Measurements from ENCODE around the gene MST1. TPM values are rescaled to one million over a fixed set of nuclear protein-coding genes. Genes with fewer than 3 reads are reported as not detected.

The MST1 gene
- total RNA-seq, 2 experiments from 2014 or later = 8.1 to 8.2 TPM

GRCh38 chr3:49723628-49724551 lies 34.6 kb upstream of the MST1 start, which contains the start of gene GMPPB:
GMPPB (minus strand) TSS chr3:49723951; CDS start chr3:49723726, 225 bp downstream.
- POLR2A ChIA-PET = interaction anchor here (1.0 to 1.5 kb wide), 6 partner anchors 9 to 613 kb away, joined by 3 to 9 read pairs (median 4); partner anchors contain the start of gene UBA7
- H3K4me1 Mint-ChIP-seq (ENCODE audit: low read depth) = peaks cover 29% of the 10 kb centered on the region
- CTCF ChIA-PET = interaction anchor here (0.9 to 1.1 kb wide), 4 partner anchors 20 to 184 kb away, joined by 3 to 4 read pairs (median 3); partner anchors contain the start of gene INKA1
- H3K27ac Mint-ChIP-seq = peak within 1 kb of the TSS; percentile 98
- H3K4me3 Mint-ChIP-seq = peak within 1 kb of the TSS; percentile 96
- intact Hi-C loops (cut with micrococcal nuclease) = loop anchor here (2.0 kb wide), 2 partner anchors 49 to 63 kb away; partner anchors contain the start of genes APEH and IP6K1
- peaks cover 26% of the 10 kb centered on the region for H3K36me3 Mint-ChIP-seq
- peak; percentile 97 for DNase-seq
- no peaks in the 10 kb centered on the region for H3K9me3 Mint-ChIP-seq
- no peaks in the 10 kb centered on the region for H3K27me3 Mint-ChIP-seq

- H3K4me3 Mint-ChIP-seq = peak overlapping the region; percentile 96
- ChIA-PET CTCF (interaction anchor here (0.9 to 1.5 kb wide), 3 partner anchors 80 to 184 kb away, joined by 3 to 4 read pairs (median 3); partner anchors contain the start of gene INKA1), POLR2A (interaction anchor here (0.6 to 1.3 kb wide), 4 partner anchors 9 to 613 kb away, joined by 3 to 9 read pairs (median 4); no protein-coding TSS in a partner anchor)
- H3K36me3 Mint-ChIP-seq = peaks cover 29% of the 10 kb centered on the region
- peak; percentile 77 for DNase-seq
- H3K27me3 Mint-ChIP-seq = no peaks in the 10 kb centered on the region
- intact Hi-C loops (cut with micrococcal nuclease) = no loop called here
- peaks cover 35% of the 10 kb centered on the region for H3K4me1 Mint-ChIP-seq (ENCODE audit: low read depth)
- no peaks in the 10 kb centered on the region for H3K9me3 Mint-ChIP-seq
- peak overlapping the region; percentile 98 for H3K27ac Mint-ChIP-seq
These were observed 34.0 kb upstream of the MST1 start for GRCh38 chr3:49723296-49723627.

GRCh38 chr3:49722896-49723295 lies 33.6 kb upstream of the MST1 start:
- POLR2A ChIA-PET = interaction anchor here (0.6 to 1.1 kb wide), 3 partner anchors 11 to 614 kb away, joined by 3 to 5 read pairs (median 3); no protein-coding TSS in a partner anchor
- no peak for DNase-seq
- peaks cover 27% of the 10 kb centered on the region for H3K36me3 Mint-ChIP-seq
- H3K4me3 Mint-ChIP-seq = peak overlapping the region; percentile 96
- peaks cover 35% of the 10 kb centered on the region for H3K4me1 Mint-ChIP-seq (ENCODE audit: low read depth)
- no peaks in the 10 kb centered on the region for H3K27me3 Mint-ChIP-seq
- no peaks in the 10 kb centered on the region for H3K9me3 Mint-ChIP-seq
- H3K27ac Mint-ChIP-seq = peak overlapping the region; percentile 98
- CTCF ChIA-PET = interaction anchor here (0.9 to 1.5 kb wide), 2 partner anchors 80 to 116 kb away, joined by 3 to 4 read pairs; partner anchors contain the start of gene INKA1
- intact Hi-C loops (cut with micrococcal nuclease) = no loop called here

- intact Hi-C loops (cut with micrococcal nuclease) = no loop called here
- peak overlapping the region; percentile 98 for H3K27ac Mint-ChIP-seq
- ChIA-PET POLR2A (interaction anchor here (1.3 kb wide), 1 partner anchor 182 kb away, joined by 3 read pairs; no protein-coding TSS in a partner anchor), CTCF (interaction anchor here (1.5 kb wide), 1 partner anchor 117 kb away, joined by 4 read pairs; no protein-coding TSS in a partner anchor)
- peaks cover 27% of the 10 kb centered on the region for H3K36me3 Mint-ChIP-seq
- H3K9me3 Mint-ChIP-seq = no peaks in the 10 kb centered on the region
- no peaks in the 10 kb centered on the region for H3K27me3 Mint-ChIP-seq
- DNase-seq = no peak
- H3K4me3 Mint-ChIP-seq = peak overlapping the region; percentile 96
- peaks cover 38% of the 10 kb centered on the region for H3K4me1 Mint-ChIP-seq (ENCODE audit: low read depth)
These were observed 32.9 kb upstream of the MST1 start for GRCh38 chr3:49721896-49722781.

- H3K4me1 Mint-ChIP-seq (ENCODE audit: low read depth) = peaks cover 38% of the 10 kb centered on the region
- no peaks in the 10 kb centered on the region for H3K27me3 Mint-ChIP-seq
- peaks cover 27% of the 10 kb centered on the region for H3K36me3 Mint-ChIP-seq
- no peak overlapping the region for H3K27ac Mint-ChIP-seq
- no peak overlapping the region for H3K4me3 Mint-ChIP-seq
- ChIA-PET POLR2A (interaction anchor here (1.3 kb wide), 1 partner anchor 182 kb away, joined by 3 read pairs; no protein-coding TSS in a partner anchor), CTCF (interaction anchor here (0.9 kb wide), 1 partner anchor 182 kb away, joined by 4 read pairs; no protein-coding TSS in a partner anchor)
- H3K9me3 Mint-ChIP-seq = no peaks in the 10 kb centered on the region
- no peak for DNase-seq
- intact Hi-C loops (cut with micrococcal nuclease) = no loop called here
These were observed 32.3 kb upstream of the MST1 start for GRCh38 chr3:49721596-49721895.

- peaks cover 27% of the 10 kb centered on the region for H3K36me3 Mint-ChIP-seq
- no peak overlapping the region for H3K27ac Mint-ChIP-seq
- ChIA-PET POLR2A (interaction anchor here (0.8 to 1.3 kb wide), 2 partner anchors 9 to 181 kb away, joined by 3 read pairs; no protein-coding TSS in a partner anchor), CTCF (interaction anchor here (0.9 kb wide), 1 partner anchor 181 kb away, joined by 4 read pairs; no protein-coding TSS in a partner anchor)
- no peaks in the 10 kb centered on the region for H3K9me3 Mint-ChIP-seq
- intact Hi-C loops (cut with micrococcal nuclease) = no loop called here
- H3K27me3 Mint-ChIP-seq = no peaks in the 10 kb centered on the region
- peaks cover 38% of the 10 kb centered on the region for H3K4me1 Mint-ChIP-seq (ENCODE audit: low read depth)
- H3K4me3 Mint-ChIP-seq = no peak overlapping the region
- DNase-seq = no peak
These were observed 31.8 kb upstream of the MST1 start for GRCh38 chr3:49720855-49721595.

GRCh38 chr3:49719214-49719884 lies 30.1 kb upstream of the MST1 start, which contains the start of gene AMIGO3:
AMIGO3 (minus strand) TSS chr3:49719684; CDS start chr3:49719465, 219 bp downstream.
- ChIA-PET CTCF (interaction anchor here (0.6 to 2.3 kb wide), 8 partner anchors 10 to 1156 kb away, joined by 3 to 8 read pairs (median 4); partner anchors contain the start of genes MST1 and RNF123), POLR2A (interaction anchor here (1.1 kb wide), 1 partner anchor 86 kb away, joined by 3 read pairs; no protein-coding TSS in a partner anchor)
- intact Hi-C loops (cut with micrococcal nuclease) = loop anchor here (5.0 kb wide), 1 partner anchor 138 kb away; the partner anchor contains the start of gene TRAIP
- Mint-ChIP-seq H3K4me1 (ENCODE audit: low read depth) (peaks cover 35% of the 10 kb centered on the region), H3K27ac (peak within 1 kb of the TSS; percentile 38), H3K27me3 (no peaks in the 10 kb centered on the region), H3K9me3 (no peaks in the 10 kb centered on the region), H3K36me3 (peaks cover 27% of the 10 kb centered on the region), H3K4me3 (peak within 1 kb of the TSS; percentile 76)
- peak; percentile 94 for DNase-seq

GRCh38 chr3:49718858-49719213 lies 29.6 kb upstream of the MST1 start:
- Mint-ChIP-seq H3K4me3 (peak overlapping the region; percentile 76), H3K36me3 (peaks cover 27% of the 10 kb centered on the region), H3K27me3 (no peaks in the 10 kb centered on the region), H3K9me3 (no peaks in the 10 kb centered on the region), H3K4me1 (ENCODE audit: low read depth) (peaks cover 33% of the 10 kb centered on the region), H3K27ac (peak overlapping the region; percentile 38)
- ChIA-PET CTCF (interaction anchor here (1.2 to 2.3 kb wide), 5 partner anchors 10 to 179 kb away, joined by 3 to 8 read pairs (median 5); no protein-coding TSS in a partner anchor), POLR2A (interaction anchor here (1.1 kb wide), 1 partner anchor 87 kb away, joined by 3 read pairs; no protein-coding TSS in a partner anchor)
- DNase-seq = no peak
- intact Hi-C loops (cut with micrococcal nuclease) = loop anchor here (5.0 kb wide), 1 partner anchor 138 kb away; the partner anchor contains the start of gene TRAIP

GRCh38 chr3:49717959-49718857 lies 28.9 kb upstream of the MST1 start:
- peaks cover 32% of the 10 kb centered on the region for H3K4me1 Mint-ChIP-seq (ENCODE audit: low read depth)
- H3K27ac Mint-ChIP-seq = peak overlapping the region; percentile 8
- intact Hi-C loops (cut with micrococcal nuclease) = loop anchor here (5.0 kb wide), 1 partner anchor 139 kb away; the partner anchor contains the start of gene TRAIP
- H3K9me3 Mint-ChIP-seq = no peaks in the 10 kb centered on the region
- POLR2A ChIA-PET = interaction anchor here (0.7 to 1.1 kb wide), 2 partner anchors 10 to 87 kb away, joined by 3 to 4 read pairs; no protein-coding TSS in a partner anchor
- H3K27me3 Mint-ChIP-seq = no peaks in the 10 kb centered on the region
- CTCF ChIA-PET = interaction anchor here (0.8 to 2.3 kb wide), 5 partner anchors 11 to 178 kb away, joined by 3 to 8 read pairs (median 5); no protein-coding TSS in a partner anchor
- peaks cover 25% of the 10 kb centered on the region for H3K36me3 Mint-ChIP-seq
- peak overlapping the region; percentile 76 for H3K4me3 Mint-ChIP-seq
- no peak for DNase-seq
